Loucy (cell line): ENCODE results near the gene PIGU.

Experiments
- CTCF ChIP-seq: fragments of 200-600 bp; sonication (generic); conservative IDR thresholded peaks from 2 replicates; pipeline ENCODE4 v1.5.1; 2014; ENCODE audit warnings: mild to moderate bottlenecking, antibody characterized with exemption, low read length
- EZH2phosphoT487 ChIP-seq: fragments of 200-600 bp; IDR thresholded peaks from 2 replicates; pipeline ENCODE4 v1.6.1; 2018; ENCODE audit warnings: antibody characterized with exemption, mild to moderate bottlenecking, moderate library complexity, borderline replicate concordance

- no peak for TF ChIP-seq CTCF
- TF ChIP-seq EZH2phosphoT487 = no peak
Measured at GRCh38 chr20:34642009-34642408, 34.9 kb downstream of the PIGU start.
